ENCODE results near the gene ITGBL1. TPM values are rescaled to one million over a fixed set of nuclear protein-coding genes. Genes with fewer than 3 reads are reported as not detected.

The ITGBL1 gene
- total RNA-seq, 4 donors from 2014 or later, result 1.3 to 3.5 (median 2.4) TPM

DNA sequence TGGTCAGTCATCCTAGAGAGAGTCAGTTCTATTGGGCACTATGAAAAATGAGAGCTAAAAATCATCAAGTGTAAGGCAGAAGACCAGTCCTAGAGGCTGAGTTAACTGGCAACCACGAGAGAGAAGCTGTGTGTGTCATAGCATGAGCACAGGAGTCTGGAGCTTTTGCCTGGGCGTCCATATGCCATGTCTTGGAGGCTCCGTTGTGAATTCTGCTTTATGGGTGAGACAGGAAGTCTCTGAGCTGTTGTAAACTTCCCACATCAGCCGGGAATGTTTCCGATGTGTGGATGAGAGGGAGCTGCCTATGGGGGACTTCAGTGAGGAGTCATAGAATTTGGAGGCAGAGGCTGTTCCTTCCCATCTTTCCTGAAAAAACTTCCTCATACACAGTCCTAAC is 120.0 kb downstream of the ITGBL1 start:
- TF ChIP-seq CTCF (IDR thresholded peaks at IDR 0.05), result no peak
- DNase-seq (ENCODE audit: low spot score), result no peak
- no peak for ATAC-seq (ENCODE audit: low FRiP score)

GRCh38 chr13:101575581-101575980 is 123.1 kb downstream of the ITGBL1 start:
- DNase-seq (ENCODE audit: low spot score) (no peak), ATAC-seq (ENCODE audit: low FRiP score) (no peak)
- TF ChIP-seq CTCF (IDR thresholded peaks at IDR 0.05), result no peak

- TF ChIP-seq CTCF (IDR thresholded peaks at IDR 0.05), result no peak
- ATAC-seq (ENCODE audit: low FRiP score) (no peak), DNase-seq (ENCODE audit: low spot score) (no peak)
These were observed 124.0 kb downstream of the ITGBL1 start for GRCh38 chr13:101576455-101576854.

DNA sequence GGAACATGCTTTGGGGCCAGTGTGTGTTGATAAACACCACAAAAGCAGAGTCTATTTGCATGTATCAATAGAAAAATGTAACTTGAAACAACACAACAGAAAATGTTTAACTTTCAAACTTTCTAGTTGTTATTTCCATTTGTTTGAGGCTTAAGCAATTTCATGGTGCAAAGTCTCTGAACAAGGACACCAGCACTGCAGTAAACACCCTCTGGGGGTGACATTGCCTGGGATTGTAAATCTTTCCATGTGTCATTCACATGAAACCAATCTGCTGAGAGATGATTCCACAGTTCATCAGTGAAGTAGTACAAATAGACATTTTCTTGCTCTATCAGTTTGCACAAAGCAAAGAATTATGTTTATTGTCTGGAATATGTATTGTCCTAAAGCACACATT is 124.5 kb downstream of the ITGBL1 start:
- TF ChIP-seq CTCF (IDR thresholded peaks at IDR 0.05), result no peak
- DNase-seq (ENCODE audit: low spot score) (no peak), ATAC-seq (ENCODE audit: low FRiP score) (no peak)

- no peak for TF ChIP-seq CTCF (IDR thresholded peaks at IDR 0.05)
- ATAC-seq (ENCODE audit: low FRiP score), result no peak
- DNase-seq (ENCODE audit: low spot score), result no peak
These were observed 126.9 kb downstream of the ITGBL1 start for GRCh38 chr13:101579281-101579802.

GRCh38 chr13:101584331-101584730 is 131.9 kb downstream of the ITGBL1 start:
- no peak for ATAC-seq (ENCODE audit: low FRiP score)
- no peak for TF ChIP-seq CTCF (IDR thresholded peaks at IDR 0.05)
- no peak for DNase-seq (ENCODE audit: low spot score)

DNA sequence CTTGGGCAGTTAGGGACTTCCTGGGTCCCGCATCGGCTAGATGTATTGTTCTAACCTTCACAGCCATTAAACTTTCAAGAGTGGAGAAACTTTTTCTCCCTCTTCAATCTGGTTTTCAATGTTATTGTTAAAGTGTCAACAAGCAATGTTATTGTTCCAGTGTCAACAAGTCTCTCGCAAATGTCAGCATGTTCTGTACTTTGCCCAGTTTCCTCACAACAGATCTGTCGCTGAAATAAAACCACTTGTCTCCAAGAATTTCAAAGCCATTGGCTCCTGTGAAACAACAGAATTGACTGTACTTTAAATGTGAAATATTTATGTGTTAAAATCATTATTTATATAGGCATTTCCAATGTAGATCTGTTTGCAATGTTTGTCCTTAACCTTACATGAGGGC is 138.0 kb downstream of the ITGBL1 start:
- ATAC-seq (ENCODE audit: low FRiP score) (no peak), DNase-seq (ENCODE audit: low spot score) (no peak)
- no peak for TF ChIP-seq CTCF (IDR thresholded peaks at IDR 0.05)
